Measurements from ENCODE around the gene SORT1.

- TF ChIP-seq, protein P1, sequence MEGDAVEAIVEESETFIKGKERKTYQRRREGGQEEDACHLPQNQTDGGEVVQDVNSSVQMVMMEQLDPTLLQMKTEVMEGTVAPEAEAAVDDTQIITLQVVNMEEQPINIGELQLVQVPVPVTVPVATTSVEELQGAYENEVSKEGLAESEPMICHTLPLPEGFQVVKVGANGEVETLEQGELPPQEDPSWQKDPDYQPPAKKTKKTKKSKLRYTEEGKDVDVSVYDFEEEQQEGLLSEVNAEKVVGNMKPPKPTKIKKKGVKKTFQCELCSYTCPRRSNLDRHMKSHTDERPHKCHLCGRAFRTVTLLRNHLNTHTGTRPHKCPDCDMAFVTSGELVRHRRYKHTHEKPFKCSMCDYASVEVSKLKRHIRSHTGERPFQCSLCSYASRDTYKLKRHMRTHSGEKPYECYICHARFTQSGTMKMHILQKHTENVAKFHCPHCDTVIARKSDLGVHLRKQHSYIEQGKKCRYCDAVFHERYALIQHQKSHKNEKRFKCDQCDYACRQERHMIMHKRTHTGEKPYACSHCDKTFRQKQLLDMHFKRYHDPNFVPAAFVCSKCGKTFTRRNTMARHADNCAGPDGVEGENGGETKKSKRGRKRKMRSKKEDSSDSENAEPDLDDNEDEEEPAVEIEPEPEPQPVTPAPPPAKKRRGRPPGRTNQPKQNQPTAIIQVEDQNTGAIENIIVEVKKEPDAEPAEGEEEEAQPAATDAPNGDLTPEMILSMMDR (conservative IDR thresholded peaks at IDR 0.05; ENCODE audit: low read length), result no peak
- TF ChIP-seq EZH2phosphoT487 (IDR thresholded peaks at IDR 0.05; ENCODE audit: borderline replicate concordance, low read depth, low read length), result no peak
Observed at GRCh38 chr1:109262231-109263055, 135.3 kb downstream of the SORT1 start.
